Measurements from ENCODE around the gene NEK1. TPM values are rescaled to one million over a fixed set of nuclear protein-coding genes. Genes with fewer than 3 reads are reported as not detected.

Gene NEK1
- total RNA-seq, 4 donors from 2014 or later, result 66.9 to 100 (median 90.5) TPM

DNA sequence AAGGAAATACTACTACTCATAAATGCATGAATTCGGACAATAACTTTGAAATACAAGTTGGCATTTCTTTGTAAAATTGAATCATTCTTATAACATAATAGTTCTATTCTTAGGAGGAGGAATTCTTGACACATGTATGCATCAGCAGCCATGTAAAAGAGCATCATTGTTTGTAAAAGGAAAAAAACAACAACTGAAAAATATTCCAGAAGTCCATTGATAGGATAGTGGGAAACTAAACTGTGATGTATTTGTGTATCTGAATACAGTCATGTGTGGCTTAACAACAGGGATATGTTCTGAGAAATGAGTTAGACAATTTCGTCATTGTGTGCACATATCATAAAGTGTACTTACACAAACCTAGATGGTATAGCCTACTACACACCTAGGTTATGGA lies 239.6 kb downstream of the NEK1 start:
- Histone ChIP-seq H3K27ac (peak overlapping the region in 2 of 4 donors; percentile 29 to 58), H3K36me3 (no peaks in the 10 kb centered on the region), H3K9me3 (peaks cover 0 to 26% (median 9%) of the 10 kb centered on the region in 4 donors), H3K4me3 (no peak overlapping the region), H3K4me1 (no peaks in the 10 kb centered on the region), H3K27me3 (no peaks in the 10 kb centered on the region)
- TF ChIP-seq EP300 (IDR thresholded peaks at IDR 0.05) (no peak), POLR2A (IDR thresholded peaks at IDR 0.05) (no peak)
- TF ChIP-seq, protein P1, sequence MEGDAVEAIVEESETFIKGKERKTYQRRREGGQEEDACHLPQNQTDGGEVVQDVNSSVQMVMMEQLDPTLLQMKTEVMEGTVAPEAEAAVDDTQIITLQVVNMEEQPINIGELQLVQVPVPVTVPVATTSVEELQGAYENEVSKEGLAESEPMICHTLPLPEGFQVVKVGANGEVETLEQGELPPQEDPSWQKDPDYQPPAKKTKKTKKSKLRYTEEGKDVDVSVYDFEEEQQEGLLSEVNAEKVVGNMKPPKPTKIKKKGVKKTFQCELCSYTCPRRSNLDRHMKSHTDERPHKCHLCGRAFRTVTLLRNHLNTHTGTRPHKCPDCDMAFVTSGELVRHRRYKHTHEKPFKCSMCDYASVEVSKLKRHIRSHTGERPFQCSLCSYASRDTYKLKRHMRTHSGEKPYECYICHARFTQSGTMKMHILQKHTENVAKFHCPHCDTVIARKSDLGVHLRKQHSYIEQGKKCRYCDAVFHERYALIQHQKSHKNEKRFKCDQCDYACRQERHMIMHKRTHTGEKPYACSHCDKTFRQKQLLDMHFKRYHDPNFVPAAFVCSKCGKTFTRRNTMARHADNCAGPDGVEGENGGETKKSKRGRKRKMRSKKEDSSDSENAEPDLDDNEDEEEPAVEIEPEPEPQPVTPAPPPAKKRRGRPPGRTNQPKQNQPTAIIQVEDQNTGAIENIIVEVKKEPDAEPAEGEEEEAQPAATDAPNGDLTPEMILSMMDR (IDR thresholded peaks at IDR 0.05), result no peak
- no peak for DNase-seq (ENCODE audit: low spot score in 2 of 2)
- 47 to 56% methylated on average over 2 of the region's 2 CpGs for WGBS, 2 donors

DNA sequence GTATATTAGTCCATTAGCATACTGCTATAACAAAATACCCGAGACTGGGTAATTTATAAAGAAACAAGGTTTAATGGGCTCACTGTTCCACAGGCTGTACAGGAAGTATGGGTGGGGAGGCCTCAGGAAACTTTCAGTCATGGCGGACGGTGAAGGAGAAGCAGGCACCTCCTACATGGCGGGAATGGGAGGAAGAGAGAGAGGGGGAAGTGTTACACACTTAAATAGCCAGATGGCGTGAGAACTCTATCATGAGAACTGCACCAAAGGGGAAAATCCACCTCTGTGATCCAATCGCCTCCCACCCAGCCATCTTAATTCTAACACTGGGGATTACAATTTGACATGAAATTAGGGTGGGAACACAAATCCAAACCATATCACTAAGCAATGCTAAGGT lies 242.7 kb downstream of the NEK1 start:
- Histone ChIP-seq H3K4me3 (no peak overlapping the region), H3K9me3 (peaks cover 0 to 9% (median 0%) of the 10 kb centered on the region in 4 donors), H3K27me3 (no peaks in the 10 kb centered on the region), H3K27ac (no peak overlapping the region), H3K4me1 (no peaks in the 10 kb centered on the region), H3K36me3 (no peaks in the 10 kb centered on the region)
- 93 to 94% methylated on average over 6 of the region's 6 CpGs for WGBS, 2 donors
- TF ChIP-seq POLR2A (IDR thresholded peaks at IDR 0.05) (no peak), EP300 (IDR thresholded peaks at IDR 0.05) (no peak)
- TF ChIP-seq, protein P1 (IDR thresholded peaks at IDR 0.05), result no peak
- DNase-seq (ENCODE audit: low spot score in 2 of 2), result no peak

GRCh38 chr4:169367826-169368225 lies 244.6 kb downstream of the NEK1 start:
- no peaks in the 10 kb centered on the region for H3K4me1 ChIP-seq
- no peak overlapping the region for H3K27ac ChIP-seq
- no peaks in the 10 kb centered on the region for H3K27me3 ChIP-seq
- peaks cover 0 to 9% (median 0%) of the 10 kb centered on the region in 4 donors for H3K9me3 ChIP-seq
- DNase-seq (ENCODE audit: low spot score in 2 of 2), result no peak
- TF ChIP-seq, protein P1 (IDR thresholded peaks at IDR 0.05), result no peak
- no peak for TF ChIP-seq EP300 (IDR thresholded peaks at IDR 0.05)
- TF ChIP-seq POLR2A (IDR thresholded peaks at IDR 0.05), result no peak
- no peaks in the 10 kb centered on the region for H3K36me3 ChIP-seq
- no peak overlapping the region for H3K4me3 ChIP-seq

DNA sequence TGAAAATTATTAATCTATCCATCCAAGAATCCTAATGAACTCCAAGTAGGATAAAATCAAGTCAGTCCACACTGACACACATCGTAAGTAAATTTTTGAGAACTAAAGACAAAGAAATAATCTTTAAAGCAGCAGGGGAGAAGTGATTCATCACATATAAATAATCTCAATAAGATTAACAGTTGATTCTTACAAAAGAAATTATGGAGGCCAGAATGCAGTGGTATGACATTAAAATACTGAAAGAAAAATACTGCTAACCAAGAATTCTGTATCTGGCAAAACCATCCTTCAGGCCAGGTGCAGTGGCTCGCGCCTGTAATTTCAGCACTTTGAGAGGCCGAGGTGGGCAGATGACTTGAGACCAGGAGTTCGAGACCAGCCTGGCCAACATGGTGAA lies 245.6 kb downstream of the NEK1 start:
- no peak for DNase-seq (ENCODE audit: low spot score in 2 of 2)
- Histone ChIP-seq H3K27me3 (no peaks in the 10 kb centered on the region), H3K27ac (no peak overlapping the region), H3K9me3 (peaks cover 0 to 9% (median 0%) of the 10 kb centered on the region in 4 donors), H3K36me3 (no peaks in the 10 kb centered on the region), H3K4me3 (no peak overlapping the region), H3K4me1 (no peaks in the 10 kb centered on the region)
- no peak for TF ChIP-seq POLR2A (IDR thresholded peaks at IDR 0.05)
- TF ChIP-seq, protein P1 (IDR thresholded peaks at IDR 0.05), result no peak
- no peak for TF ChIP-seq EP300 (IDR thresholded peaks at IDR 0.05)
- whole genome bisulfite sequencing, 2 donors, result 95 to 97% methylated on average over 5 of the region's 5 CpGs

DNA sequence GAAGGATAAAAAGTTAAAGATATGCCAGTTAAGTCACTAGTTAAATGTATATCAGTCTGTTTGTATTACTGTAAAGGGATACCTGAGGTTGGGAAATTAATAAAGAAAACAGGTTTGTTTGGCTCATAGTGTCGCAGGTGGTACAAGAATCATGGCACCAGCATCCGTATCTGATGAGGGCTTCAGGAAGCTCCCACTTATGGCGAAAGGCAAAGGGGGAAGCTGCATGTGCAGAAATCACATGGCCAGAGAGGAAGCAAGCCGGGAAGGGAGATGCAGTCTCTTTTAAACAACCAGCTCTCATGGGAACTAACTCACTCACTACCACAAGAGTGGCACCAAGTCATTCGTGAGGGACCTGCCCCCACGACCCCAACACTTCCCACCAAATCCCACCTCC lies 249.8 kb downstream of the NEK1 start:
- DNase-seq (ENCODE audit: low spot score in 2 of 2), result no peak
- 57 to 69% methylated on average over 6 of the region's 6 CpGs for WGBS, 2 donors

More for the DNA sequence above, 249.8 kb downstream of the NEK1 start:
- Histone ChIP-seq H3K27me3 (no peaks in the 10 kb centered on the region), H3K9me3 (peaks cover 0 to 9% (median 0%) of the 10 kb centered on the region in 4 donors), H3K36me3 (no peaks in the 10 kb centered on the region), H3K4me3 (no peak overlapping the region), H3K27ac (no peak overlapping the region), H3K4me1 (no peaks in the 10 kb centered on the region)
- TF ChIP-seq POLR2A (IDR thresholded peaks at IDR 0.05) (no peak), EP300 (IDR thresholded peaks at IDR 0.05) (peak in 1 of 2 donors; percentile 40)
- TF ChIP-seq, protein P1 (IDR thresholded peaks at IDR 0.05), result no peak
